BE2C (cell line): ENCODE measurements around the gene FOXO3.
A peak's percentile ranks its signal among the peaks of the same experiment; 100 is the strongest.
"Not testable (repeated sequence)": the region's sequence is repeated elsewhere in the genome, so short reads cannot be mapped to it uniquely, and the experiment has no call there.

Source experiments
- DNase-seq: peaks from one replicate; pipeline ENCODE4 v3.0.0-alpha.2; 2020
- H3K27me3 ChIP-seq: fragments of 250-450 bp; sonication (Bioruptor Pico); 2 replicates; pipeline ENCODE4 v1.5.1; 2020; ENCODE audit warnings: mild to moderate bottlenecking
- H3K36me3 ChIP-seq: fragments of 250-450 bp; sonication (Bioruptor Pico); 2 replicates; pipeline ENCODE4 v1.5.1; 2020; ENCODE audit warnings: mild to moderate bottlenecking
- H3K4me1 ChIP-seq: fragments of 250-450 bp; sonication (Bioruptor Pico); 2 replicates; pipeline ENCODE4 v1.5.1; 2020
- H3K4me3 ChIP-seq: 2 replicates; pipeline ENCODE4 v1.5.1; 2011; ENCODE audit warnings: low read depth, low read length
- H3K9me3 ChIP-seq: fragments of 250-450 bp; sonication (Bioruptor Pico); 2 replicates; pipeline ENCODE4 v1.5.1; 2020
- TF ChIP-seq, protein P1 (sequence below): IDR thresholded peaks from 2 replicates; pipeline ENCODE4 v1.5.1; 2012; ENCODE audit warnings: mild to moderate bottlenecking, low read depth, low read length

Gene FOXO3

DNA sequence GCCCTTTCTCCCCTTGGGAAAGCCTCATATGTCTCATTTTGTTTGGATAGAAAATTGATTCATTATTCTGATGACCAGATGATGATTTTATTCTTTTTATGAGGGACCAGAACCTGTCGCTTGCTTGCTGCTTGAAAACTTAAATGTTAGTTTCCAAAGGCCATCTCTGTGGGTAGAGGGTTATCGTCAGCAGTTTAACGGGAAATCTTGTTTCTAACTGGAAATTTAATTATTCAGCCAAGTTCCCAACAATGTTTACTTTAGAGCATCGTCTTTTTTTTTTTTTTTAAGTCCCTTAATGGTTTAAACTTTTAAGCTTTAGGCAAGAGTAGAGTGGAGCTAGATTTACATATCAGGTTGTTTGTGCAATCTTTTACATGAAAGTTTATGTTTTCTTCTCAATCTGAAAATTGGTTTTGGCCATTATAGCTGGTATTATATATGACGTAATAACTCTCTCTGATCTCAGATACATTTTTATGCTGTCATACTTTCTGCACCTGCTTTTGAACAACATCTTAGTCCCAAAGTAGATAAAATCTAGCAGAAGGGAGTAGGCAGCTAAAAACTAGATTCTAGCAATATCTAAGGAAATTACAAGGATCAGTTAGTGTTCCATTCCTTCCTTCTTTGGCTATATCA is 93.9 kb downstream of the FOXO3 start:
- DNase-seq, result no peak
- Histone ChIP-seq H3K9me3 (no peaks in the 10 kb centered on the region), H3K4me1 (peaks cover 51% of the 10 kb centered on the region), H3K27me3 (no peaks in the 10 kb centered on the region), H3K4me3 (no peak overlapping the region), H3K36me3 (no peaks in the 10 kb centered on the region)
- TF ChIP-seq, protein P1, sequence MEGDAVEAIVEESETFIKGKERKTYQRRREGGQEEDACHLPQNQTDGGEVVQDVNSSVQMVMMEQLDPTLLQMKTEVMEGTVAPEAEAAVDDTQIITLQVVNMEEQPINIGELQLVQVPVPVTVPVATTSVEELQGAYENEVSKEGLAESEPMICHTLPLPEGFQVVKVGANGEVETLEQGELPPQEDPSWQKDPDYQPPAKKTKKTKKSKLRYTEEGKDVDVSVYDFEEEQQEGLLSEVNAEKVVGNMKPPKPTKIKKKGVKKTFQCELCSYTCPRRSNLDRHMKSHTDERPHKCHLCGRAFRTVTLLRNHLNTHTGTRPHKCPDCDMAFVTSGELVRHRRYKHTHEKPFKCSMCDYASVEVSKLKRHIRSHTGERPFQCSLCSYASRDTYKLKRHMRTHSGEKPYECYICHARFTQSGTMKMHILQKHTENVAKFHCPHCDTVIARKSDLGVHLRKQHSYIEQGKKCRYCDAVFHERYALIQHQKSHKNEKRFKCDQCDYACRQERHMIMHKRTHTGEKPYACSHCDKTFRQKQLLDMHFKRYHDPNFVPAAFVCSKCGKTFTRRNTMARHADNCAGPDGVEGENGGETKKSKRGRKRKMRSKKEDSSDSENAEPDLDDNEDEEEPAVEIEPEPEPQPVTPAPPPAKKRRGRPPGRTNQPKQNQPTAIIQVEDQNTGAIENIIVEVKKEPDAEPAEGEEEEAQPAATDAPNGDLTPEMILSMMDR, result no peak

DNA sequence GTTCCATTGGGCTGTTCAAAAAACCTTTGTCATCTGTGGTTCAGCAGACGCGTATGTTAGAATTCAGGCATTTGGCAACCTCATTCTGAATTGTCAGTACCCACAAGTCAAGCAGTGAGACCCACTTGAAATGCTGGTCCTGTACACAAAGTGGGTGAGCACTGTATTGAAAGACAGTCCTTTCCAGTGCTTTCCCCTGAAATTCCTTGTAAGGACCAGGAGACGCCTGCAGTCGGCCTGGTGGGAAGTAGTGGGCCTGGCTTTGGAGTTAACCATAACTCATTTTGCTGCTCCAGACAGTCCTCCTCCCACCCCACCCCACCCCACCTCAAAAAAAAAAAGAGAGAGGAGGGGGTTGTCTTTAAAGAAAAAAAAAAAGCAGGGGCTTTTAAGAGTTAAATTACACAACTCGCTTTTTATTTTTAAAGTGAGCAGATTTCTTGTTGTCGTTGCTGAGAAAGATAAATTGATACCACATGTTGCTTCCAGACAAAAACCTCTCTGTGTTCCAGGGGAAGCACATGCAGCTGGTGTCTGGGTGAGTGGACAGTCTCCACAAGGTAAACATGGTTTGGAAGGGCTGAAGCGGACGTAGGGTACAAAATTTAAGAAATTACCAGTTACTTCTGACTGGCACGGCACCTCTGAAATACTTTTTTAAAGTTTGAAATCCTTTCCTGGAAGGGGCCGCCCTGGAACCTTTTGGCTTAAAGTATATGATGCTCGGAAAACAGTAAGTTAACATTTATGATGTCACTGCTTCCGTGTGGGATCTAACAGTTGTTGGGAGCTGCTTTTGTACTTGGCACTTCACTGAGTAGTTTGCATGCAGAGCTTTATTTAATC is 95.3 kb downstream of the FOXO3 start:
- no peak overlapping the region for H3K4me3 ChIP-seq
- TF ChIP-seq, protein P1, result no peak

DNA sequence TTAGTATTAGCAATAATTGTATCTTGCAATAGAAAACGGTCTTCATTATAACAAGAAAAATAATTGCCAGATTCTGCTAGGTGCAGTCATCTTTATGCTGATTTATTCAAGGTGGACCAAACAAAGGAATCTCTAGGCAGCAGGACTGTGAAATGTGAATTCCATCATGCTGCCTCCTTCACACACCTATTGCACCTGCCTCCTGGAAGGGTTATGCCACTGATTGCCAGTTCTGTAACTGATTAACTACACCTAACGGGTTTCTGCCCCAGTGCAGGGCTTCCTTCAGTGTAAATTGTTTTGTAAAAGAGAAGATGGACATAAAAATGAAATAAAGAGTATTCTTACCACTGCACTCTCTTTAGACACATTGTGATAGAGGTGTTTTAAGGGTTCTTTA is 96.1 kb downstream of the FOXO3 start:
- Histone ChIP-seq H3K4me1 (peaks cover 49% of the 10 kb centered on the region), H3K36me3 (no peaks in the 10 kb centered on the region), H3K9me3 (no peaks in the 10 kb centered on the region), H3K27me3 (no peaks in the 10 kb centered on the region), H3K4me3 (no peak overlapping the region)
- no peak for DNase-seq
- TF ChIP-seq, protein P1, result no peak

More for the DNA sequence above, 95.3 kb downstream of the FOXO3 start:
- DNase-seq, result peak; percentile 39
- H3K4me1 ChIP-seq, result peaks cover 54% of the 10 kb centered on the region
- H3K9me3 ChIP-seq, result no peaks in the 10 kb centered on the region
- H3K27me3 ChIP-seq, result no peaks in the 10 kb centered on the region
- H3K36me3 ChIP-seq, result no peaks in the 10 kb centered on the region

DNA sequence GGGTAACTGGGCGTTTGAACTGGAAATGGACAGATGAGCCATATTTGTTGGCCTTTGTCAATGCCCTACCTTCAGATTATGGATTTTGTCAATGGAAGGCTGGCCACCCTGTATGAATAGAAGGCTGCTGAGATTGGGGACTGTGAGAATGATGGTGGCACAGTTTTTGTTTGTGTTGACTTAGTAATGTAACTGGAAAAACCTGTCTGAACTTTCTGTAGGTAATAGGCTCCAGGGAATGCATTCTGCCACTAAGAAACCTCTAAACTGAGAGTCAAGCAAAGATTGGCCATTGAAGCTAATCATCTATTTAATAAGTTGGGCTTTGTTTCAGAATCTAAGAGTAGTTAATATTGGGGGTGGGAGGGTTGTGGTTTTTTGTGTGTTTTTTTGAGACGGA is 97.5 kb downstream of the FOXO3 start:
- TF ChIP-seq, protein P1, result no peak
- no peaks in the 10 kb centered on the region for H3K27me3 ChIP-seq
- no peaks in the 10 kb centered on the region for H3K9me3 ChIP-seq
- no peak for DNase-seq
- H3K4me3 ChIP-seq, result no peak overlapping the region
- no peaks in the 10 kb centered on the region for H3K36me3 ChIP-seq
- H3K4me1 ChIP-seq, result peaks cover 53% of the 10 kb centered on the region

DNA sequence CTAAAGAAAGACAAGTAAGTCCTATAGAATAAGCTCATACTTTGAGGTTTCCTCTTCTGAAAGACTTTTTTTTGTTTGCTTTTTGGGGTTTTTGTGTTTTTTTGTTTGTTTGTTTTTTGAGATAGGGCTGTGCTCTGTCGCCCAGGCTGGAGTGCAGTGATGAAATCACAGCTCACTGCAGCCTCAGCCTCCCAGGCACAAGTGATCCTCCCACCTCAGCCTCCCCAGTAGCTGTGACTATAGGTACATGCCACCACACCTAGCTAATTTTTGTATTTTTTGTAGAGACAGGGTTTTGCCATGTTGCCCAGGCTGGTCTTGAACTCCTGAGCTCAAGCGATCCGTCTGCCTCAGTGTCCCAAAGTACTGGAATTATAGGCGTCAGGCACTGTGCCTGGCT is 98.1 kb downstream of the FOXO3 start:
- H3K9me3 ChIP-seq, DNase-seq, H3K27me3 ChIP-seq, H3K4me3 ChIP-seq, H3K36me3 ChIP-seq: not testable (repeated sequence)
- H3K4me1 ChIP-seq, result peaks cover 55% of the 10 kb centered on the region

DNA sequence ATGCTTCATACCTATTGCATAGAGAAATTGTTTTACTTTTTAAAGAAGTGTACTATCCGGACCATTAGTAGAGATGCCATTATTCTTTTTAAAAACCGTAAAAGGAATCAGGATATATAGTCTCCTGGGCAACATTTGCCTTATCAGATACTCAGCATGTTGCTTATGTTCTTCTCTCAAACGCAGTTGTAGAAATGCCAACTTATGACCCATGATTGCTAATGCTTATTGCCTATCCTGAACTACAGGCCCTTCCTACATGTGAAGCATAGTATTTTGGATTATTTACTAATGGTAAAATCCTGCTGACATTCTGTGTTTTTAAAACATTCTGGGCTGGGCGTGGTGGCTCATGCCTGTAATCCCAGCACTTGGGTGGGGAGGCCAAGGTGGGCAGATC is 99.5 kb downstream of the FOXO3 start:
- peaks cover 48% of the 10 kb centered on the region for H3K4me1 ChIP-seq
- no peak overlapping the region for H3K4me3 ChIP-seq
- TF ChIP-seq, protein P1, result no peak
- H3K9me3 ChIP-seq, result no peaks in the 10 kb centered on the region
- DNase-seq, result no peak
- peaks cover 5% of the 10 kb centered on the region for H3K36me3 ChIP-seq
- H3K27me3 ChIP-seq, result no peaks in the 10 kb centered on the region
